GM10248 (cell line): ENCODE results near the gene ANKRD33.

ENCODE experiments used
- CTCF ChIA-PET: fragments of 300-600 bp; sonication (Branson Sonifier 250); formaldehyde crosslinking; extraction: SDS; loops from one replicate; lab custom pipeline; 2021; ENCODE audit warnings: antibody characterized with exemption; lab: Yijun Ruan, JAX
- POLR2A ChIA-PET: fragments of 350-650 bp; sonication (Branson Sonifier 250); formaldehyde crosslinking; extraction: SDS; loops from one replicate; lab custom pipeline; 2020; ENCODE audit warnings: antibody characterized with exemption; lab: Yijun Ruan, JAX
- DNase-seq: peaks from one replicate; pipeline ENCODE4 v3.0.0; 2012; ENCODE audit errors: extremely low spot score
- CTCF ChIP-seq: IDR thresholded peaks from 2 replicates; pipeline ENCODE4 v1.5.1; 2012; ENCODE audit warnings: mild to moderate bottlenecking, low read depth; ENCODE audit errors: extremely low read depth, missing control alignments, control extremely low read depth

ANKRD33 gene

GRCh38 chr12:51896236-51896635 is 8.3 kb downstream of the ANKRD33 start:
- ChIA-PET CTCF (interaction anchor here (0.7 kb wide), 1 partner anchor 17 kb away, joined by 3 read pairs; no protein-coding TSS in a partner anchor), POLR2A (no interaction called here)
- no peak for TF ChIP-seq CTCF
- no peak for DNase-seq

- no peak for DNase-seq
- ChIA-PET POLR2A (no interaction called here), CTCF (interaction anchor here (1.1 kb wide), 1 partner anchor 84 kb away, joined by 3 read pairs; no protein-coding TSS in a partner anchor)
- TF ChIP-seq CTCF: no peak
These were observed 9.3 kb downstream of the ANKRD33 start for GRCh38 chr12:51897181-51897580.

GRCh38 chr12:51898506-51898905 is 10.6 kb downstream of the ANKRD33 start:
- ChIA-PET CTCF (interaction anchor here (0.9 to 1.5 kb wide), 3 partner anchors 10 to 82 kb away, joined by 3 to 4 read pairs (median 3); partner anchors contain the start of gene ANKRD33), POLR2A (no interaction called here)
- no peak for DNase-seq
- TF ChIP-seq CTCF: no peak

GRCh38 chr12:51898937-51899336 is 11.0 kb downstream of the ANKRD33 start:
- DNase-seq: no peak
- TF ChIP-seq CTCF: no peak
- CTCF ChIA-PET: interaction anchor here (0.9 to 1.5 kb wide), 3 partner anchors 10 to 82 kb away, joined by 3 to 4 read pairs (median 3); partner anchors contain the start of gene ANKRD33
- POLR2A ChIA-PET: no interaction called here

- no peak for DNase-seq
- no peak for TF ChIP-seq CTCF
- CTCF ChIA-PET: interaction anchor here (0.8 to 1.5 kb wide), 3 partner anchors 10 to 29 kb away, joined by 3 read pairs; no protein-coding TSS in a partner anchor
- POLR2A ChIA-PET: no interaction called here
These were observed 12.5 kb downstream of the ANKRD33 start for GRCh38 chr12:51900323-51900889.

- POLR2A ChIA-PET: no interaction called here
- CTCF ChIA-PET: interaction anchor here (0.8 to 1.5 kb wide), 4 partner anchors 9 to 30 kb away, joined by 3 to 4 read pairs (median 3); no protein-coding TSS in a partner anchor
- DNase-seq: no peak
- TF ChIP-seq CTCF: no peak
These were observed 13.4 kb downstream of the ANKRD33 start for GRCh38 chr12:51901121-51901817.
